ENCODE data around the gene TSPYL2. TPM values are rescaled to one million over a fixed set of nuclear protein-coding genes. Genes with fewer than 3 reads are reported as not detected.

Gene TSPYL2
- total and polyA plus RNA-seq, 2 donors: 12.7 to 256 TPM

GRCh38 chrX:53076671-53077070 is 5.5 kb upstream of the TSPYL2 start:
- no peak for DNase-seq (ENCODE audit: low read depth in 6 of 9, low spot score in 9 of 9)
- H3K36me3 ChIP-seq (ENCODE audit: control insufficient read depth in 2 of 2, insufficient read depth in 2 of 2, low read length in 1 of 2): no peaks in the 10 kb centered on the region
- peaks cover 0 to 3% of the 10 kb centered on the region in 2 donors for H3K27me3 ChIP-seq (ENCODE audit: control insufficient read depth in 2 of 2, insufficient read depth in 1 of 2, low read length in 1 of 2)
- no peak overlapping the region for H3K4me3 ChIP-seq (ENCODE audit: low read length in 2 of 2)
- no peak overlapping the region for H3K27ac ChIP-seq (ENCODE audit: low read depth in 1 of 2, low read length in 1 of 2)
- no peaks in the 10 kb centered on the region for H3K9me3 ChIP-seq (ENCODE audit: control insufficient read depth in 2 of 2, insufficient read depth in 1 of 2, low read length in 1 of 2)
- peaks cover 0 to 20% of the 10 kb centered on the region in 2 donors for H3K4me1 ChIP-seq (ENCODE audit: control insufficient read depth in 2 of 2, insufficient read depth in 2 of 2, low read length in 2 of 2)
- 98% methylated on average over 21 of the region's 21 CpGs for WGBS

- Histone ChIP-seq H3K27ac (ENCODE audit: low read depth in 1 of 2, low read length in 1 of 2) (no peak overlapping the region), H3K36me3 (ENCODE audit: control insufficient read depth in 2 of 2, insufficient read depth in 2 of 2, low read length in 1 of 2) (no peaks in the 10 kb centered on the region), H3K27me3 (ENCODE audit: control insufficient read depth in 2 of 2, insufficient read depth in 1 of 2, low read length in 1 of 2) (peaks cover 0 to 2% of the 10 kb centered on the region in 2 donors), H3K4me3 (ENCODE audit: low read length in 2 of 2) (no peak overlapping the region), H3K9me3 (ENCODE audit: control insufficient read depth in 2 of 2, insufficient read depth in 1 of 2, low read length in 1 of 2) (no peaks in the 10 kb centered on the region), H3K4me1 (ENCODE audit: control insufficient read depth in 2 of 2, insufficient read depth in 2 of 2, low read length in 2 of 2) (peaks cover 0 to 16% of the 10 kb centered on the region in 2 donors)
- WGBS: 97% methylated on average over 27 of the region's 27 CpGs
- DNase-seq (ENCODE audit: low read depth in 6 of 9, low spot score in 9 of 9): no peak
Measured at GRCh38 chrX:53077207-53078197, 4.7 kb upstream of the TSPYL2 start.

- no peak for DNase-seq (ENCODE audit: low read depth in 6 of 9, low spot score in 9 of 9)
- no peaks in the 10 kb centered on the region for H3K27me3 ChIP-seq (ENCODE audit: control insufficient read depth in 2 of 2, insufficient read depth in 1 of 2, low read length in 1 of 2)
- no peaks in the 10 kb centered on the region for H3K9me3 ChIP-seq (ENCODE audit: control insufficient read depth in 2 of 2, insufficient read depth in 1 of 2, low read length in 1 of 2)
- peaks cover 0 to 3% of the 10 kb centered on the region in 2 donors for H3K36me3 ChIP-seq (ENCODE audit: control insufficient read depth in 2 of 2, insufficient read depth in 2 of 2, low read length in 1 of 2)
- H3K27ac ChIP-seq (ENCODE audit: low read depth in 1 of 2, low read length in 1 of 2): no peak overlapping the region
- WGBS: 95% methylated on average over 1 of the region's 1 CpG
- peaks cover 5 to 16% of the 10 kb centered on the region in 2 donors for H3K4me1 ChIP-seq (ENCODE audit: control insufficient read depth in 2 of 2, insufficient read depth in 2 of 2, low read length in 2 of 2)
- no peak overlapping the region for H3K4me3 ChIP-seq (ENCODE audit: low read length in 2 of 2)
Measured at GRCh38 chrX:53078943-53079342, 3.2 kb upstream of the TSPYL2 start.

DNA sequence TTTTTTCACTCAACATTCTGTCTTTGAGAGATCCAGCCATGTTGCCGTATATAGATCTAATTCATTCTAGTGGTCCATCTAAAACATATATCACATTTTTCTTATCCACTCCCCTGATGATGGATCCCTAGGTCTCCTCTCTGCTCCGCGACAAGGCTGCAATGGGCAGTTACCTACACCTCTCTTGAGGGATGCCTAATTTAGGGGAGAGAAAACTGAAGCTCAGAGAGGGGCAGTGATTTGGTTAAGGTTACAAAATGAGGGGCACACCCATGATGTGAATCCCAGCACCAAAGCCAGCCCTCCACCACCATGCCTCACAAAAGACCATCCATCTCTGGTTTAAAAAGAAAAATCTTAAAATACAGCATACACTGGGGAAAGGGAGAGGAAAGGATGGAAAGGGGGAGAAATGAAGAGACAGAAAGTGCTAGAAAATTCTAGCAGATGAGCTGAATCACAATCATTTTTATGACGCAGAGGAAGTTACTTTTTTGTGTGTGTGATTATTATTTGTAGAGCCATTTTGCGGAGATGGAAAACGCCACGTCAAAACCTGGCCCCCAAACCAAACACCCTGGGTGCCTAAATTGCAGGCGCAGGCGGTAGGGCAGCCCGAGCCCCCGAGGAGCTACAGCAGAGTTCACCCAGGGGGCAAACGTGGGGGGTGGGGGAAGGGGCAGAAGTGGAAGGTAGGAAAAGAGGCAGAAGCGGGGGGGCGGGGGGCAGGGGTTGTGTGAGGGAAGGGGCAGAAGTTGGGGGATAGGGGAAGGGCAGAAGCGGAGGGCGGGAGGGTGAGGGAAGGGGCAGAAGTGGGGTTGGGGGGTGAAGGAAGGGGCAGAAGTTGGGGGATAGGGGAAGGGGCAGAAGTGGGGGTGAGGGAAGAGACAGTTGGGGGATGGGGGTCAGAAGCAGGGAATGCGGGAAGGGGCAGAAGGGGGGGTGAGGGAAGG is 1.3 kb upstream of the TSPYL2 start:
- Histone ChIP-seq H3K27me3 (ENCODE audit: control insufficient read depth in 2 of 2, insufficient read depth in 1 of 2, low read length in 1 of 2) (no peaks in the 10 kb centered on the region), H3K4me1 (ENCODE audit: control insufficient read depth in 2 of 2, insufficient read depth in 2 of 2, low read length in 2 of 2) (peaks cover 9 to 18% of the 10 kb centered on the region in 2 donors), H3K9me3 (ENCODE audit: control insufficient read depth in 2 of 2, insufficient read depth in 1 of 2, low read length in 1 of 2) (no peaks in the 10 kb centered on the region), H3K27ac (ENCODE audit: low read depth in 1 of 2, low read length in 1 of 2) (peak overlapping the region; percentile 52 to 60), H3K36me3 (ENCODE audit: control insufficient read depth in 2 of 2, insufficient read depth in 2 of 2, low read length in 1 of 2) (peaks cover 14 to 16% of the 10 kb centered on the region in 2 donors), H3K4me3 (ENCODE audit: low read length in 2 of 2) (peak overlapping the region in 1 of 2 donors; percentile 51)
- DNase-seq (ENCODE audit: low read depth in 6 of 9, low spot score in 9 of 9): no peak
- WGBS: 22% methylated on average over 16 of the region's 17 CpGs

DNA sequence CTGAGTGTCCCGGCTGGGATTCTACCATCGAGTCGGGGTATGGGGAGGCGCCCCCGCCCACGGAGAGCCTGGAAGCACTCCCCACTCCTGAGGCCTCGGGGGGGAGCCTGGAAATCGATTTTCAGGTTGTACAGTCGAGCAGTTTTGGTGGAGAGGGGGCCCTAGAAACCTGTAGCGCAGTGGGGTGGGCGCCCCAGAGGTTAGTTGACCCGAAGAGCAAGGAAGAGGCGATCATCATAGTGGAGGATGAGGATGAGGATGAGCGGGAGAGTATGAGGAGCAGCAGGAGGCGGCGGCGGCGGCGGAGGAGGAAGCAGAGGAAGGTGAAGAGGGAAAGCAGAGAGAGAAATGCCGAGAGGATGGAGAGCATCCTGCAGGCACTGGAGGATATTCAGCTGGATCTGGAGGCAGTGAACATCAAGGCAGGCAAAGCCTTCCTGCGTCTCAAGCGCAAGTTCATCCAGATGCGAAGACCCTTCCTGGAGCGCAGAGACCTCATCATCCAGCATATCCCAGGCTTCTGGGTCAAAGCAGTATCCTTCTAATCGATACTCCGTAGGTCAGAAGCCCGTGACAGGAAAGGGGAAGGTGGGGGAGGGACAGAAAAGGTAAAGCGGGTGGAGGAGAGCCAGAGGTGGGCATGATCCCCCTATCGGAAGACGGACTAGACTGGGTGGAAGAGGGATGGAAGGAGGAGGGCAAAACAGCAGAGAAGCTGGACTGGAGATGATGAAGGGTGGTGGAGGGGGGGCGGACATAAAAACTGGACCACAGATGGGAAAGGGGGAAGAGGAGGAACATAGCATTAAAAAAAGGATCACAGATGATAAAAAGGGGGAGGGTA is 828 bp downstream of the TSPYL2 start:
- no peak for DNase-seq (ENCODE audit: low read depth in 6 of 9, low spot score in 9 of 9)
- Histone ChIP-seq H3K4me3 (ENCODE audit: low read length in 2 of 2) (peak overlapping the region; percentile 51 to 57), H3K4me1 (ENCODE audit: control insufficient read depth in 2 of 2, insufficient read depth in 2 of 2, low read length in 2 of 2) (peaks cover 9 to 27% of the 10 kb centered on the region in 2 donors), H3K36me3 (ENCODE audit: control insufficient read depth in 2 of 2, insufficient read depth in 2 of 2, low read length in 1 of 2) (peaks cover 26 to 29% of the 10 kb centered on the region in 2 donors), H3K9me3 (ENCODE audit: control insufficient read depth in 2 of 2, insufficient read depth in 1 of 2, low read length in 1 of 2) (no peaks in the 10 kb centered on the region), H3K27ac (ENCODE audit: low read depth in 1 of 2, low read length in 1 of 2) (peak overlapping the region; percentile 84 to 94), H3K27me3 (ENCODE audit: control insufficient read depth in 2 of 2, insufficient read depth in 1 of 2, low read length in 1 of 2) (no peaks in the 10 kb centered on the region)
- 14% methylated on average over 31 of the region's 31 CpGs for WGBS

DNA sequence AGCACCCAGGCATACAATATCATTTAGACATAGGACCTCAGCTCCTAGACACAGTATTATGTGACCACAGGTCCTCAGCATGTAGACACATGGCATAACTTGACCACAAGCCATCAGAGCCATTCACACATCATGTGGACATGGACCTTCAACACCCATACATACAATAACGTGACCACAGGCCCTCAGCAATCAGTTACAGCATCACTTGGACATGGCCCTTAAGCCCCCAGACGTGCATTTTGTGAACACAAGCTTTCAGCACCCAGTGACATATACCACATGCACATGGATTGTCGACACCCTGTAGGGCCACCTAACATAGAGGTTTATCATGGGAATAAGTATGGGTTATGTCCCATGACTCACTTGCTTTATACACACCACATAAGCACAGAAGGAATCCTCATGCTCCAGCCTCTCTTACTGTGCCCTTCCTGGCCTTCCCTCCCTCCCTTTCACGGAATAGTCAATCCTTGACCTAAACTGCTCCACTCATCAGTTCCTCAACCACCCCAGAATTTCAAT is 1.9 kb downstream of the TSPYL2 start:
- peak overlapping the region in 1 of 2 donors; percentile 51 for H3K4me3 ChIP-seq (ENCODE audit: low read length in 2 of 2)
- no peaks in the 10 kb centered on the region for H3K9me3 ChIP-seq (ENCODE audit: control insufficient read depth in 2 of 2, insufficient read depth in 1 of 2, low read length in 1 of 2)
- H3K36me3 ChIP-seq (ENCODE audit: control insufficient read depth in 2 of 2, insufficient read depth in 2 of 2, low read length in 1 of 2): peaks cover 26 to 32% of the 10 kb centered on the region in 2 donors
- DNase-seq (ENCODE audit: low read depth in 6 of 9, low spot score in 9 of 9): no peak
- WGBS: 98% methylated on average over 4 of the region's 4 CpGs
- no peak overlapping the region for H3K27ac ChIP-seq (ENCODE audit: low read depth in 1 of 2, low read length in 1 of 2)
- H3K27me3 ChIP-seq (ENCODE audit: control insufficient read depth in 2 of 2, insufficient read depth in 1 of 2, low read length in 1 of 2): no peaks in the 10 kb centered on the region
- peaks cover 9 to 34% of the 10 kb centered on the region in 2 donors for H3K4me1 ChIP-seq (ENCODE audit: control insufficient read depth in 2 of 2, insufficient read depth in 2 of 2, low read length in 2 of 2)

GRCh38 chrX:53084863-53085262 is 2.7 kb downstream of the TSPYL2 start:
- H3K4me3 ChIP-seq (ENCODE audit: low read length in 2 of 2): no peak overlapping the region
- H3K27ac ChIP-seq (ENCODE audit: low read depth in 1 of 2, low read length in 1 of 2): peak overlapping the region in 1 of 2 donors; percentile 20
- WGBS: 98% methylated on average over 9 of the region's 9 CpGs
- no peaks in the 10 kb centered on the region for H3K9me3 ChIP-seq (ENCODE audit: control insufficient read depth in 2 of 2, insufficient read depth in 1 of 2, low read length in 1 of 2)
- H3K27me3 ChIP-seq (ENCODE audit: control insufficient read depth in 2 of 2, insufficient read depth in 1 of 2, low read length in 1 of 2): no peaks in the 10 kb centered on the region
- H3K36me3 ChIP-seq (ENCODE audit: control insufficient read depth in 2 of 2, insufficient read depth in 2 of 2, low read length in 1 of 2): peaks cover 26 to 32% of the 10 kb centered on the region in 2 donors
- no peak for DNase-seq (ENCODE audit: low read depth in 6 of 9, low spot score in 9 of 9)
- H3K4me1 ChIP-seq (ENCODE audit: control insufficient read depth in 2 of 2, insufficient read depth in 2 of 2, low read length in 2 of 2): peaks cover 9 to 34% of the 10 kb centered on the region in 2 donors

DNA sequence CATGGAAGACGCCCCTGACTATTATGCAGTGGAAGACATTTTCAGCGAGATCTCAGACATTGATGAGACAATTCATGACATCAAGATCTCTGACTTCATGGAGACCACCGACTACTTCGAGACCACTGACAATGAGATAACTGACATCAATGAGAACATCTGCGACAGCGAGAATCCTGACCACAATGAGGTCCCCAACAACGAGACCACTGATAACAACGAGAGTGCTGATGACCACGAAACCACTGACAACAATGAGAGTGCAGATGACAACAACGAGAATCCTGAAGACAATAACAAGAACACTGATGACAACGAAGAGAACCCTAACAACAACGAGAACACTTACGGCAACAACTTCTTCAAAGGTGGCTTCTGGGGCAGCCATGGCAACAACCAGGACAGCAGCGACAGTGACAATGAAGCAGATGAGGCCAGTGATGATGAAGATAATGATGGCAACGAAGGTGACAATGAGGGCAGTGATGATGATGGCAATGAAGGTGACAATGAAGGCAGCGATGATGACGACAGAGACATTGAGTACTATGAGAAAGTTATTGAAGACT is 3.6 kb downstream of the TSPYL2 start:
- no peaks in the 10 kb centered on the region for H3K27me3 ChIP-seq (ENCODE audit: control insufficient read depth in 2 of 2, insufficient read depth in 1 of 2, low read length in 1 of 2)
- no peaks in the 10 kb centered on the region for H3K9me3 ChIP-seq (ENCODE audit: control insufficient read depth in 2 of 2, insufficient read depth in 1 of 2, low read length in 1 of 2)
- peaks cover 9 to 31% of the 10 kb centered on the region in 2 donors for H3K4me1 ChIP-seq (ENCODE audit: control insufficient read depth in 2 of 2, insufficient read depth in 2 of 2, low read length in 2 of 2)
- H3K27ac ChIP-seq (ENCODE audit: low read depth in 1 of 2, low read length in 1 of 2): no peak overlapping the region
- 84% methylated on average over 17 of the region's 17 CpGs for WGBS
- no peak for DNase-seq (ENCODE audit: low read depth in 6 of 9, low spot score in 9 of 9)
- H3K4me3 ChIP-seq (ENCODE audit: low read length in 2 of 2): no peak overlapping the region
- H3K36me3 ChIP-seq (ENCODE audit: control insufficient read depth in 2 of 2, insufficient read depth in 2 of 2, low read length in 1 of 2): peaks cover 26 to 32% of the 10 kb centered on the region in 2 donors
